SH-SY5Y (cell line): ENCODE measurements around the gene HMGN1.

ENCODE experiments used
- GATA2 ChIP-seq: IDR thresholded peaks from 2 replicates; pipeline ENCODE4 v1.6.1; 2011; ENCODE audit warnings: mild to moderate bottlenecking, low read depth, low read length
- GATA3 ChIP-seq: IDR thresholded peaks from 2 replicates; pipeline ENCODE4 v1.6.1; 2011; ENCODE audit warnings: low read depth, mild to moderate bottlenecking, low read length, moderate library complexity

Gene HMGN1

GRCh38 chr21:39348355-39349210 lies at the start of gene HMGN1:
HMGN1 (minus strand) TSS chr21:39349088; CDS start chr21:39348917, 171 bp downstream.
- TF ChIP-seq GATA2 (no peak), GATA3 (no peak)

- TF ChIP-seq GATA3 (no peak), GATA2 (no peak)
Observed at GRCh38 chr21:39397646-39398385, 48.9 kb upstream of the HMGN1 start.

GRCh38 chr21:39392981-39393380 lies 44.1 kb upstream of the HMGN1 start:
- TF ChIP-seq GATA3, result no peak

DNA sequence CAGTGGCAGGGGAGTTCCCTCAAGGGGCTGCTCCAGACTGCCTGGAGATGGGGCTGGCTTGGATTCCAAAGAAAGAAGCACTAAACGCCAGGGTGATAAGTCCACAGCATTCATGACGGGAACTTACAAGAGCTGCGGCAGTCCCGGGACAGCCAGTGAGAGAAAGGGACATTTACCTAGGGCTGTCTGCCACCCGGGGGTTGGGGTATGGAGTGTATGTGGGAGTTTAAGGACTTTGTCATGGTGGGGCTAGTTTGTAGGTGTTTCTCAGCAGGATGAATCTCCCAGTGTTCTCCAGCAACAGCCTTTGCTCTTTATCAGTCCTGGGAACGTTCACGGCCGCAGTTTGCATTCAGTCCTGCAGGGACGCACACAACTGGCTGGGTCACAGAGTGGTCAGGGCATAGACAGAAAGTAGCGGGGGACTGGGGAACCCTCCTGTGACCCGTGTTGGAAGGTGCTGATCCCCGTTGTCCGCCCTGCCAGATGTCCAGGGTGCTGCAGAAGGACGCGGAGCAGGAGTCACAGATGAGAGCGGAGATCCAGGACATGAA lies 41.4 kb upstream of the HMGN1 start:
- TF ChIP-seq GATA3 (no peak), GATA2 (no peak)

GRCh38 chr21:39388811-39389155 lies 39.9 kb upstream of the HMGN1 start:
- TF ChIP-seq GATA3, result no peak
- no peak for TF ChIP-seq GATA2

DNA sequence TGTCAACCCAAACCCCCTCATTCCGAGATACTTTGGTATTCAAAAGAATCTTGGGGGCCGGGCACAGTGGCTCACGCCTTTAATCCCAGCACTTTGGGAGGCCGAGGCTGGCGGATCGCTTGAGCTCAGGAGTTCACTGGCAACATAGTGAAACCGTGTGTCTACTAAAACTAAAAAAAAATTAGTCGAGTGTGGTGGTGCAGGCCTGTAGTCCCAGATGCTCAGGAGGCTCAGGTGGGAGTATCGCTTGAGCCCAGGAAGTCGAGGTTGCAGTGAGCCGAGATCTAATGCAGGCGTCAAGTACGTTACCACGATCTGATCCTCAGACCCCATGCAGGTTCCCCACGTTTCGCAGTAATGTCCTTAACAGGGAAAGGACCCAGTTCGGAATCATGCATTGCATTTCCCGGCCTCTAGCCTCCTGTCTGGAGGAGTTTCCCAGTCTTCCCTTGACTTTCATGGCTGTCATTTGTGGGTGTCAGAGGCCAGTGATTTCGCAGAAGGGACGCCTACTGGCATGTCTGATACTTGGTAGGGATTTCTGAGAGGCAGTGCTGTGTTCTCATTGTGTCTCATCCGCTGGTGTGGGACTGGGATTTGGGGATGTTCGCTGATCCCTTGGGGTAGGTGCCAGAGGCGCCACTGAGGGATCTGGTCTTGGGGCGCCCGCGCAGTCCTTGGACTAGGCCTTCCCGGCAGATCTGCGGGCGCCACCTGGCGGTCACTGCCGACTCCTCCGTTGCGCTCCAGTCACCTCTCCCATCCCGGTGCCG lies 39.3 kb upstream of the HMGN1 start:
- TF ChIP-seq GATA3 (no peak), GATA2 (no peak)

DNA sequence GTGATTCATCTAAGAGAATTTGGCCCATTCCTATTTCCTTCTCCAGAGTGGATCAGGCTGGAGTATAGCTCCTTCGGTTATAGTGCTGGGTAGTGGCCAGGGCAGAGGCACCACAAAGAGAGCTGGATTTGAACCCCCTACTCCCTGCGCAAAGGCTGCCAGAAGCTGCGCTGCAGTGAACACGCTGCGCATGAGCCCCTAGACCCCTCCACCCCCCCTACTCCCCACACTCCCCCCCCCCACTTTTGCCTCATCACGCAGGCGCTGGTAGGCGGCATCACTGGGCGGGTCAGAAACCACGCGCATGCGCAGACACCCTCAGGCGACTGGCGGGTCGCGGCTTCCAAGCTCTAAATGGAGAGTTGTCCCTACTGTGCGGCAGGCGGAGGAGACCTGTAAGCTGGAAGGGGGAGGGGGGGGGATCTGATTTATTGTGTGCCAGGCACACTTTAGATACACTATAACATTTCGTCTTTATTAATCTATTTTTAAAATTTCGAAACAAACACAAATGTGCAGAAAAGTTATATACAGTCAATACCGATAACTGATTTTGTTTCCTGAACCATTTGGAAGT lies 38.7 kb upstream of the HMGN1 start:
- TF ChIP-seq GATA2, result no peak
- TF ChIP-seq GATA3, result no peak

DNA sequence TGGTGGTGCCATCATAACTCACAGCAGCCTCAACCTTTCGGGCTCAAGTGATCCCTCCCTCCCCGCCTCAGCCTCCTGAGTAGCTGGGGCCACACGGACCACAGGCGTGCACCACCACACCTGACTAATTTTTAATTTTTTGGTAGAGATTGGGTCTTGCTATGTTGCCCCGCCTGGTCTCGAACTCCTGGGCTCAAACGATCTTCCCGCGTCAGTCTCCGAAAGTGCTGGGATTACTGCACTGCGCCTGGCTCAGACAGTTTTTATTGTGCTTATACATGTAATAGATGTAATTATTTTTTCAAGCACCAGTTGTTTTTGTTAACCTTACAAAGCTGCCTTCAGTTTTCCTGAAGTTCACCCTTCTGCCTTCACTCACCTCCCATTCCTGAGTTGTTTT lies 38.0 kb upstream of the HMGN1 start:
- TF ChIP-seq GATA2, result no peak
- no peak for TF ChIP-seq GATA3

GRCh38 chr21:39386194-39386593 lies 37.3 kb upstream of the HMGN1 start:
- TF ChIP-seq GATA2 (no peak), GATA3 (no peak)

GRCh38 chr21:39385299-39386145 lies 36.6 kb upstream of the HMGN1 start:
- no peak for TF ChIP-seq GATA3
- no peak for TF ChIP-seq GATA2

DNA sequence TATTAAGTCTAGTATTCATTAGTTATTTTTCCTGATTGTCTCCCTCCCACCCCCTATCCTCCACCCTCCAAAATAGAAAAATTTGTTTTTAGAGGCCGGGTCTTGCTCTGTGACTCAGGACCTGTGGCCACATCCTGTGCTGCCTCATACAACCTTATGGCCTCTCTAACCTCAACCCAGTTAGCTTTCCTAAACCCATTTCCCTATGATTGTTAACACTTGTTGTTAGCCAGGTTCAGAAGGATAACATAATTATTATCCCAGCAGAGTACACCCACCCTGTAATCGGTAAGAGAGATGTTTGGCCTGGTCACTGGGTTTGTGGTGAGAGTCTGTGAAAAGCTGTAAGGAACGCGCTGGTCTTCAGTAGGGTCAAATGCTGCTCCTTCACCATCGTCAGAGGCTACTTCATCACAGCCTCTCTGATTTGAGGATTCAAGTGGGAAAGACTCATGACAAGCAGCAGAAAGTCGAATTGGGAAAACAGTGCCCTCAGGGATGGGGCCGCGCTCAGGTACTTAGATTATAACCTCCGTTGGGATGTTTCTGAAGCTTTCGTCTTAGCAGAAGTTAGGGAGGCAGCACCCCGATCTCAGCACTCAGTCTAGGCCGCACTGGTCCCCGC lies 35.9 kb upstream of the HMGN1 start:
- TF ChIP-seq GATA2, result no peak
- no peak for TF ChIP-seq GATA3

DNA sequence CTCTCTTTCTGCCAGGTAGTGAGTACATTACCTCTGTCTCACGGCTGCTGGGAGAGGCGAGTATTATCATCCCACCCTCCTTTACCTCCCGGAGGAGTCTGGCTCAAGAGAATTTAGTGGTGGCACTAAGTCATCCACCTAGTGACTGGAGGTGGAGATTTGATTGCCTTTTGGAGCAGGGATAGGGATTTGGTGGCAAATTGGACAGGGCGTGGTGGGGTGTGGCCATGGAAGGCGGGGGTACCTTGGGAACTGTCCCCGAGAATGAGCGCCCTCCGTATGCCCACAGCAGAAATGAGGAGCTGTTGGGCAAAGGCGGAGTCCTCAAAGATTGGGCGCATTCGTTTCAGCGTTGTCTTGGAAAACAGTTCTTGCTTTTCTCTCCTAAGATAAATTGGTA lies 32.1 kb upstream of the HMGN1 start:
- no peak for TF ChIP-seq GATA2
- no peak for TF ChIP-seq GATA3
